Activated CD4-positive, CD25-positive, alpha-beta regulatory T cell (primary cell): ENCODE measurements around the gene ERVW-1.
"Not testable (repeated sequence)": the region's sequence is repeated elsewhere in the genome, so short reads cannot be mapped to it uniquely, and the experiment has no call there.

ENCODE experiments used
- DNase-seq, 4 experiments: peaks; one replicate each; lab custom pipeline; 2025; lab: John Stamatoyannopoulos, UW

Gene ERVW-1

GRCh38 chr7:92477681-92478080 lies at the start of gene ERVW-1:
ERVW-1 (minus strand) TSS chr7:92477946; CDS start chr7:92470381, 7,565 bp downstream.
- DNase-seq: not testable (repeated sequence)

GRCh38 chr7:92523110-92523509 lies 45.4 kb upstream of the ERVW-1 start:
- no peak for DNase-seq

GRCh38 chr7:92520024-92520423 lies 42.3 kb upstream of the ERVW-1 start:
- DNase-seq: no peak

- DNase-seq: no peak
Observed at GRCh38 chr7:92517631-92518030, 39.9 kb upstream of the ERVW-1 start.

GRCh38 chr7:92513167-92513902 lies 35.6 kb upstream of the ERVW-1 start:
- no peak for DNase-seq

GRCh38 chr7:92508946-92509345 lies 31.2 kb upstream of the ERVW-1 start:
- DNase-seq: no peak

- no peak for DNase-seq
Observed at GRCh38 chr7:92506363-92506762, 28.6 kb upstream of the ERVW-1 start.

- no peak for DNase-seq
Observed at GRCh38 chr7:92504563-92504962, 26.8 kb upstream of the ERVW-1 start.

GRCh38 chr7:92503767-92504166 lies 26.0 kb upstream of the ERVW-1 start:
- no peak for DNase-seq

- no peak for DNase-seq
Observed at GRCh38 chr7:92498557-92498956, 20.8 kb upstream of the ERVW-1 start.

- DNase-seq: no peak
Observed at GRCh38 chr7:92496876-92497275, 19.1 kb upstream of the ERVW-1 start.

- no peak for DNase-seq
Observed at GRCh38 chr7:92489634-92490033, 11.9 kb upstream of the ERVW-1 start.

GRCh38 chr7:92487804-92488203 lies 10.1 kb upstream of the ERVW-1 start:
- DNase-seq: no peak

GRCh38 chr7:92485974-92486373 lies 8.2 kb upstream of the ERVW-1 start:
- DNase-seq: no peak

GRCh38 chr7:92485267-92485892 lies 7.6 kb upstream of the ERVW-1 start:
- DNase-seq: no peak

- not testable (repeated sequence) for DNase-seq
Observed at GRCh38 chr7:92484226-92484625, 6.5 kb upstream of the ERVW-1 start.

GRCh38 chr7:92483624-92484023 lies 5.9 kb upstream of the ERVW-1 start:
- not testable (repeated sequence) for DNase-seq

GRCh38 chr7:92479146-92479545 lies 1.4 kb upstream of the ERVW-1 start:
- DNase-seq: not testable (repeated sequence)

- no peak for DNase-seq
Observed at GRCh38 chr7:92478711-92479110, 965 bp upstream of the ERVW-1 start.

GRCh38 chr7:92478095-92478494 lies 349 bp upstream of the ERVW-1 start:
- DNase-seq: no peak

- not testable (repeated sequence) for DNase-seq
Observed at GRCh38 chr7:92475851-92476590, 1.7 kb downstream of the ERVW-1 start.

GRCh38 chr7:92475261-92475770 lies 2.4 kb downstream of the ERVW-1 start:
- DNase-seq: not testable (repeated sequence)

GRCh38 chr7:92473989-92474388 lies 3.8 kb downstream of the ERVW-1 start:
- not testable (repeated sequence) for DNase-seq
